ENCODE measurements around the gene SETBP1.

SETBP1 gene

DNA sequence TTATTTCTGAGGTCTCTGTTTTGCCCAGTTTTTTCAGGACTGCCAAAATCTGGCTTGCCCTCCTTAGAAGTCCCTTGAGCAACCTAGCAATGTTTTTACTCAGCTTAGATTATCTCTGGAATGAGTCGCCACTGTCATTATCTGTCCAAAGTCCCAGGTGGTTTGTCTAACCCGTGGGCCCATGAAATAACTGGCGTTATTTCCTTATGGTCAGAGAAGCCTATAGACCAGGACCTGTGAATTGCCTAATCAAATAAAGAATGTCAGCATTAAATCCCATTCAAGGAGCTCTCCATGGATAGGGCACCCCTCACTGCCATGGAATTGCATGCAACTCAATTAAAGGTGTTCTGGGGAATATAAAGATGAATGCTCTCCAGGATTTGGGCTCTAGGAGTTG, 373.9 kb downstream of the SETBP1 start:
- no peak for DNase-seq

DNA sequence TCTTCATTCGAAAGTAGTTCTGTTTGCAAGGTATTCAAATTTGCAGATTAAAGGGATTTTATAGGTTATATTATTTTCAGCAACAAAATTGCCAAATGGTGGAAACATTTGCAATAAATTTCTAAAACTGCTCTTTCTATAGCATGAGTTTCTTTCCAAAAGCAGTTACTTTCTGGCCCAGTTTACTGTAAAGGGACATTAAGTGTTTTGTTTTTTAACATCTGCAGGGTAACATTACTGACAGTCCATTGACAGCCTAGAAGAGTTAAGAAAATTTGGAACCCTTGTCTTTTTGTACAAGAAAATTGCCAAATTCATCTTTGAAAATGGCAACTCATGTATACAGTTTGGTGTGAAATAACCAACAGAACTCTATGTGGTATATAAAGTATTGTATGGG, 375.1 kb downstream of the SETBP1 start:
- no peak for DNase-seq

GRCh38 chr18:45056926-45057325, 376.2 kb downstream of the SETBP1 start:
- DNase-seq = no peak

- DNase-seq = no peak
Observed at GRCh38 chr18:45057955-45058600, 377.4 kb downstream of the SETBP1 start.

GRCh38 chr18:45059695-45060094, 379.0 kb downstream of the SETBP1 start:
- peak; percentile 60 to 83 (median 77) for DNase-seq

- DNase-seq = peak in 2 of 3 donors; percentile 26 to 45
Observed at GRCh38 chr18:45060102-45060501, 379.4 kb downstream of the SETBP1 start.

DNA sequence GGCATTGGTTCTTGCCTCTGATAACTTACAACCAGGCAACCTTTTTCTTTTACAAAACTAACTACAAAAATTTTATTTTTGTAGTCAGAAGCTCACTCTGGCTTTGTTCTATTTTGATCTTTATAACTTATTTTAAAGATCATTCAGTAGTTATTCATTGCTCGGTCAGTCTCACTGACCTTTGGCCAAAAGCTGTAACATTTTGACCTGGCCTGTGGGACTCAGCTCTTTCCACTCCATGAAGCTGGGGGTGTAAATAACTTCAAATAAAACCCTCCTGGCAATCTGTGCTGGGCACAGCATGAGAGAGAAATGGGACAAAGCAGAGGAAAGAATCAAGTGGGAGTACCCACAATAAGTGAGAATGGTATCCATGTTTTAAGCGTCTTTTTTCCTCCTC, 380.7 kb downstream of the SETBP1 start:
- no peak for DNase-seq

GRCh38 chr18:45063246-45064038, 382.8 kb downstream of the SETBP1 start:
- no peak for DNase-seq

- peak in 2 of 3 donors; percentile 19 to 31 for DNase-seq
Observed at GRCh38 chr18:45066210-45066609, 385.5 kb downstream of the SETBP1 start.

GRCh38 chr18:45066886-45067285, 386.2 kb downstream of the SETBP1 start:
- peak; percentile 76 to 85 (median 81) for DNase-seq

- DNase-seq = no peak
Observed at GRCh38 chr18:45068400-45069094, 387.9 kb downstream of the SETBP1 start.

- no peak for DNase-seq
Observed at GRCh38 chr18:45069546-45069945, 388.9 kb downstream of the SETBP1 start.

- peak in 1 of 3 donors; percentile 12 for DNase-seq
Observed at GRCh38 chr18:45071956-45072355, 391.3 kb downstream of the SETBP1 start.

DNA sequence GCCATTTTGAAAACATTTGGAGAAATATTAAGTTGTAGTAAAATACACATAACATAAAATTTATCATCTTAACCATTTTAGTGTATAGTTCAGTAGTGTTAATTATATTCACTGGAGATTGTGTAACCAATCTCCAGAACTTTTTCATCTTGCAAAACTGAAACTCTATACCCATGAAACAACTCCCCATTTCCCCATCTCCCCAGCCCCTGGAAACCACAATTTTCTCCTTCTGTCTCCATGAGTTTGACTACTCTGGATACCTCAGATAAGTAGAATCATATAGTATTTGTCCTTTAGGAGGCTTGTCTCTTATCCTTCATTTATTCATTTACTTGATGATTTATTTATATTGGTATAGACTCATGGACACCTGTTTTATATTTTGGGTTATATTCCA, 392.9 kb downstream of the SETBP1 start:
- DNase-seq = peak in 1 of 3 donors; percentile 21

- no peak for DNase-seq
Observed at GRCh38 chr18:45081566-45082181, 401.0 kb downstream of the SETBP1 start.

DNA sequence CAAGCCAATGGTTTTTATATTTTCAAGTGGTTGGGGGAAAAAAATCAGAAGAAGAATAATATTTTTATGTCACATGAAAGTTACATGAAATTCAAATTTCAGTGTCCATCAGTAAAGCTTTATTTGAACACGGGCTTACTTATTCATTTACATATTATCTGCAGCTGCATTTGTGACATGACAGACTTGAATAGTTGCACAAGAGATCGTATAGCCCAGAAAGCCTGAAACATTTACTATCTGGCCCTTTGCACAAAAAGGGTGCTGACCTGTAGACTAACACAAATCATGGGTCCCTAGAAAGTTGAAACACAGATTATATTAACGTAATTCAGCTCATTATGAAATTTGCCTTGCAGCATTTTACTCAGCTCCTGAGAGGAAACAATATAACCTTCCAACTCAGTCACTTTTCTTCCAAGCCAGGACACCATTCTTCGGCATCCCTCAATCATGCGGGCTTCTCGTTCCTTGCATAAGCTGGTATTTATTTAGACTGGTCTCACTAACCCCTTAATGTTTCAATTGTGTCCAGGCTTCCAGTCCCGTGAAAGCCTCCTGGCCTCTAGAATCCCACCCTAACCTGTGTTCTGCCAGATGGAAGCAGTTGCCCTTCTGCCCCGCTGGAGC, 402.7 kb downstream of the SETBP1 start:
- no peak for DNase-seq

DNA sequence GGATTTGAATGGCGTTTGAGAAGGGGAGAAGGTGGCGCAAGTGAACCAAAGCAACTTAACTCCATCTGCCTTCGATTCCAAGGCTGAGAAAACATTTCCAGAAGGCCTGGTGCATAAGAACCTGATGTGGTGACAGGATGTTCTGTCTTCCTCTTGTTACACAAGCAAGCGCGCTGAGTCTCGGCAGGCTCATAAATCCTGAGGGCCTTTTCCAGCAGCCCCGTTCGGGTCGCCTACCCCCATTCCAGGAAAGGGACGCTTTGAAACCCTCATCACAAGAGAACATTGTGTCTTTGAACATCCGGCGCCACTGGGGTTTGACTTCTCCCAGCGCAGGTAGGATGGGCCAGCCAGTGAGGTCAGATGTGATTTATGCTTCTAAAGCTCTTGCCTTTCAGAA, 403.5 kb downstream of the SETBP1 start:
- peak in 1 of 3 donors; percentile 12 for DNase-seq

- no peak for DNase-seq
Observed at GRCh38 chr18:45085916-45086624, 405.4 kb downstream of the SETBP1 start.

- DNase-seq = no peak
Observed at GRCh38 chr18:45086777-45087176, 406.1 kb downstream of the SETBP1 start.

DNA sequence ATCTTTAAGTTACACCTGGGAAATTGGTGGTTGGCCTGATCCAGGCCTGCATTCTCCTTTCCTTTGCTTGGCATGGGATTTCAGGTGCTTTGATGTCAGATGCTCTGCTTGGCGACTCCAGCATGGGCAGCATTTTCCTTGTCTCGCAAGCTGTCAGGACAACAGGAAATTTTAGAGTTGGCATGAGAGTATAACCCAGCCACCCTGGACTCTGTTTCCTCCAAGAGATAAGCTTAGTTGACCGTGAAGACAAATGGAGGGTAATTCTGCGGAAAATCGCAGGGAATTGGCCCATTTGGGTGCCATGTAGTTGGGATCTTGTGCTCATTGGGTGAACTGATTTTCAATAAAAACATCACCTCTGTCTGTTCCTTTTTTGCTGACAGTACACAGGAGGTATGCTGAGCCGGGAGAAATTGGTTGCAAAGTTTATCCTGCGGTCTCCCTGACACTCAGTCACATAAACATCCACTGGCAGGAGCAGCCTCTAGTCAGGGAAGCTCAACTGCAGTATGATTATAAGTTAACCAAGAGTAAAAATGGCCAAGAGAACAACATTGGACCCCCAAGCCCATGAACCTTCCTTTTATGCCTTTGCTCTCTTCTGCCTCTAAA, 409.9 kb downstream of the SETBP1 start:
- DNase-seq = no peak

DNA sequence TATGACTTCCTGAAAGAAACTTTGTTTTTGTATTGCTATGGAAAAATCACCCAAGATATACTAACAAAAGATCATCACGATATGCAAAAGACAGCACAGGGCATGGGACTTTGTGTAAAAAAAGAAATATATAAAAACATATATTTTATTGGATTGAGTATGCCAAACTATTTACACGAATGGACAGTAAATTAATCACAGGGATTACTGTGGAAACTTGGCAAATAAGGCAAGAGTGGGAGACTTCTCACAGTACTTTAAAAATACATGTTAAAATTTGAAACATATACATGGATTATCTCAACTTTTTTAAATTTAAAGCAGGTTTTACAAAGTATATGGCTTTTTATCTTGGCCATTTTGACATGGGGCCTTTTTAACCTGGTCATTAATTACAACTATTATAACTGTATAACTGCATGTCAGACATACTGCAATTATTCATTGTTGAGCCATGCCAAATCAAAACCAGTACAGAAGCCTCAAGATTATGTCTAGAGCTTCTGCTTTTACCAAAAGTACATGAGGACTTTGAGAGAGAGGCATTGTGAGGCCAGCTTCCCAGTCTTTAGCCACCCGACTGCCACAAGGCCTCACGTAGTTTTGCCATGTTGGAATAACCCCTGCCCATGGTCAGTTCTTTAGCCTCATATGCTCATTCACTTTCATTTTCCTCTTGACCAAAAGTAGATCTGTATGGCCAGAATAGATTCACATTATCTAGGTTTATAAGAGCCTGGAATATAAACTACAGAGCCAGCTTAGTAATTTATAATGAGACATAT, 419.8 kb downstream of the SETBP1 start:
- DNase-seq = peak; percentile 29 to 54 (median 43)

Data from suppressor macrophage treated with lipopolysaccharide for 1 hour (primary cell).